Choroid plexus epithelial cell (primary cell): ENCODE results near the gene CHID1.

Source experiments
- DNase-seq: peaks from one replicate; pipeline ENCODE4 v3.0.0-alpha.2; 2010; ENCODE audit warnings: low read depth
- H3K4me3 ChIP-seq: 2 replicates; pipeline ENCODE4 v1.5.1; 2011; ENCODE audit warnings: low read depth, mild to moderate bottlenecking, control low read depth, low read length, moderate library complexity
- TF ChIP-seq, protein P1 (sequence below): conservative IDR thresholded peaks from 2 replicates; pipeline ENCODE4 v1.5.1; 2011; ENCODE audit warnings: low read depth, mild to moderate bottlenecking, control low read depth, inconsistent platforms, low read length, moderate library complexity

Gene CHID1

GRCh38 chr11:954392-955153 lies 44.0 kb upstream of the CHID1 start:
- DNase-seq, result no peak
- H3K4me3 ChIP-seq, result no peak overlapping the region
- TF ChIP-seq, protein P1, sequence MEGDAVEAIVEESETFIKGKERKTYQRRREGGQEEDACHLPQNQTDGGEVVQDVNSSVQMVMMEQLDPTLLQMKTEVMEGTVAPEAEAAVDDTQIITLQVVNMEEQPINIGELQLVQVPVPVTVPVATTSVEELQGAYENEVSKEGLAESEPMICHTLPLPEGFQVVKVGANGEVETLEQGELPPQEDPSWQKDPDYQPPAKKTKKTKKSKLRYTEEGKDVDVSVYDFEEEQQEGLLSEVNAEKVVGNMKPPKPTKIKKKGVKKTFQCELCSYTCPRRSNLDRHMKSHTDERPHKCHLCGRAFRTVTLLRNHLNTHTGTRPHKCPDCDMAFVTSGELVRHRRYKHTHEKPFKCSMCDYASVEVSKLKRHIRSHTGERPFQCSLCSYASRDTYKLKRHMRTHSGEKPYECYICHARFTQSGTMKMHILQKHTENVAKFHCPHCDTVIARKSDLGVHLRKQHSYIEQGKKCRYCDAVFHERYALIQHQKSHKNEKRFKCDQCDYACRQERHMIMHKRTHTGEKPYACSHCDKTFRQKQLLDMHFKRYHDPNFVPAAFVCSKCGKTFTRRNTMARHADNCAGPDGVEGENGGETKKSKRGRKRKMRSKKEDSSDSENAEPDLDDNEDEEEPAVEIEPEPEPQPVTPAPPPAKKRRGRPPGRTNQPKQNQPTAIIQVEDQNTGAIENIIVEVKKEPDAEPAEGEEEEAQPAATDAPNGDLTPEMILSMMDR, result no peak

DNA sequence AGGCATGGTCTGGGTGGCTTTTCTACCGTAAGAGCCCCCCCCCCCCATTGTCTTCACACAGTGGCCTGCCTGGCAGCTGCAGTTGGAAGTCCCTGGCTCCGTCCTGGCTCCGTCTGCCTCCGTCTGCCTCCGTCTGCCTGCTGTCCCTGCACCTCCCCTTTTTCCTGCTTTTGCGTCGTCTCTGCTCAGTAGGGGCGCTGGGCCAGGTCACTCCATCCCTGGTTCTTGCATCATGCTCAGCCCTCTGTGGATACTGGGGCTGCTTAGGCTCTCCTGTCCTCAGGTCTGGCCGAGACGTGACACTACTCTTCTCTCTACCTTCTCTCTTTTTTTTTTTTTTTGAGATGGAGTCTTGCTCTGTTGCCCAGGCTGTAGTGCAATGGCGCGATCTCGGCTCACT lies 42.9 kb upstream of the CHID1 start:
- no peak overlapping the region for H3K4me3 ChIP-seq
- TF ChIP-seq, protein P1, result no peak
- no peak for DNase-seq

DNA sequence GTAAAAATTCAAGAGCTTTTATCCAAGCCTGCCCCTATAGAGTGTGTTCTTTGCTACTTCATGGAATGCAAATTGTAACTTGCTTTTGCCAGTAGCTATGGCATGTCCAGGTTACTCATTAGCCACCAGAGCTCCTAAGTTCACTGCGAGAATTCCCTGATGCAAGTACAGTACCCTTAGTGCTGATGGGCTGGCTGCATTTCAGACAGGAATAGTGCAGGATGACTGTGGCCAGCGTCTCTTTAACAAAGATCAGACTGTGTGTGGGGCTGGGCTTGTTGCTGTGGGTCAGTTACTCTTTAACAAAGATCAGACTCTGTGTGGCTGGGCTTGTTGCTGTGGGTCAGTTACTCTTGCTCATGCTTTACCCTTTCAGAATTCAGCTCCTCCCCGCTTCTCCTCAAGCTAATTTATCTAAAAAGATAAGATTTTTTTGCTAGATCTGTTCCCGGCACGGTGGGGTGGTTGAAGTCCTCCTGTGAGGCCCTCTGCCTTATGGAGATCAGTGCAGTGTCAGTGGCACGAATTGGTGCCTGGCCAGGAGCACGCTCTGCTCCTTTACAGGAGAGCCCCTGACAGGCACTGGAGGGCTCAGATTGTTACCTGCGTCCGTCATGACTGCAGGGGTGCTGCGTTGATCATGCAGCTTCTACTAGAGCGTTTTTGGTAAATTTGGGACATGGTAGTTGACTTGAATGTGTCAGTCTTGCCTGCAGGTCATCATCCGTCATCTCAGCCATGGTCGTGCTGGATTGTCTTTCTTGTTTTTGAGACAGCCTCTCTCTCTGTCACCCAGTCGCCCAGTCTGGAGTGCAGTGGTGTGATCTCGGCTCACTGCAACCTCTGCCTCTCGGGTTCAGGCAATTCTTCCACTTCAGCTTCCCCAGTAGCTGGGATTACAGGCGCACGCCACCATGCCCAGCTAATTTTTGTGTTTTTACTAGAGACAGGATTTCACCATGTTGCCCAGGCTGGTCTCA lies 42.1 kb upstream of the CHID1 start:
- DNase-seq, result peak; percentile 67
- no peak overlapping the region for H3K4me3 ChIP-seq
- TF ChIP-seq, protein P1, result no peak

GRCh38 chr11:951507-951906 lies 40.9 kb upstream of the CHID1 start:
- TF ChIP-seq, protein P1, result no peak
- H3K4me3 ChIP-seq, result no peak overlapping the region
- no peak for DNase-seq

DNA sequence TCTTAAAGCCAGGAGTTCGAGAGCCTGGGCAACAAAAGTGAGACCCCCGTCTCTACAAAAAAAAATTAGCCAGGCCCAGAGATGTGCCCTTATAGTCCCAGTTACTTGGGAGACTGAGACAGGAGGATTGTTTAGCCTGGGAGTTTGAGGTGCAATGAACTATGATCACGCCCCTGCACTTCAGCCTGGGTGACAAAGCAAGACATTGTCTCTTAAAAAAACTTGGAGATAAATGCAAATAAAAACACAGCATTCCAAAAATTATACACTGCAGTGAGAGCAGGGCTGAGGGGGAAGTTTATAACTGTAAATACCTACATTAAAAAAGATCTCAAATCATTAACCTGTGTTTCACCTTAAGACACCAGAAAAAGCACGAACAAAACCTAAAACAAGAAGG lies 37.1 kb upstream of the CHID1 start:
- TF ChIP-seq, protein P1, result no peak
- no peak overlapping the region for H3K4me3 ChIP-seq
- no peak for DNase-seq

DNA sequence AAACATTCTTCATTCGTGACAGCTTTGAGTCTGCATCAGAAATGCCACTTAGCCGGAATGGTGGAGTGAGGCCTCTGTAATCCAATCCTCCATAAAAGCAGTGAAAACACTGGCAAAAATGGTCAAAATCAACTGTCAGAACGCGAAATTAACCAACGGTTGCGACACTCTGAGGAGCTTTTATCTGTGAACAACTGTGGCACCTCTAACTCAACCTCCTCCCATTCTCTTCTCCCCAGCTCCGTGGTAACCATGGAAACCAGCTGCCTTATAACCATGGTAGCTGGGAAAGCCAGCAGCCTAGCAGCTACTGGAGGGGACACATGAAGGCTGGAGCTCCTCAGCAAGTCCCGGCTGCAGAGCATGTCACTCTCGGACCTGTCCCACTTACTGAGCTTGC lies 35.4 kb upstream of the CHID1 start:
- peak; percentile 59 for DNase-seq
- no peak overlapping the region for H3K4me3 ChIP-seq
- TF ChIP-seq, protein P1, result no peak
